ENCODE results near the gene NKAIN2. TPM values are rescaled to one million over a fixed set of nuclear protein-coding genes. Genes with fewer than 3 reads are reported as not detected.

The NKAIN2 gene
- total and polyA plus RNA-seq, 2 donors (not counting 3 experiments of a cell fraction or from before 2014, with no cell fraction given), result 0.03 TPM; not detected in 1

DNA sequence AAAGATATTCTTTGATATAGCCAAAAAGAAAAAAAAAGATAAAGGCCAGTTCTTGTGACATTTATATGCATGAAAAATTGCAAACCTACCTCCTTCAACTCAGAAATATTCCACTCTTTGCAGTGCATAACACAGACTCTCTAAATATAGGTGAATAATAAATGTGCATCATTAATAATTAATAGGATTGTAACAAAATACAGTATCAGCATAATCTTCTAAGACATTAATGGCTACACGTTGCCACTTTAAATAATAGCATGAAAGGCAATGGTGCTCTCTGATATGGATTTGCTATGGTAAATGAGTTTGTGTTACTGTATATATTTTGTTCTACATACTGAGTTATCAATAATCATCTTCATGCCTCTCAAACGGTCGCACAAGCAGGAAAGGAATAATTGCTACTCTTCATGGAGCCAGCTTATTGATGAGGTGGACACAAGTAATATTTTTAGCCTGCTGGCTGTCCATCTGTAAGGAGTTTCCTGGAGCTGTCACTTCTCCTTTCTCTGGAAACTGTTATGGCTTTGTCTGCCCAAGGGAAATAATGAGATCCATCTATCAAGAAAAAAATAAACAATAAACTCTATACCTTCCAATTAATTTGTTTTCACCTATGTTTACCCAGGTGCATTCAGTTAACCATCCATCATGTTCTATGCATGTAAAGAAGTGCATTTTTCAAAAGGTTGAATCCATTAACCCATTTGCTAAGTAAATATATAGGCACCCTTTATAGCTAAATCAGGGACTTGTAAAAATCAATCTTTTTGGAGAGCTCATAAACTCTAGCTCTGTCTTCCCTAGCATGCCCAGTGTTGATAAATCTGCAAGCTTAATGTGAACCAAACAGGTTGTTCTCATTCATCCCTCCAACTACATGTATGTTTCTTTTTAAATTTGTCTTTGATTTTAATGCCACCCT lies 253.0 kb downstream of the NKAIN2 start:
- intact Hi-C loops (cut with micrococcal nuclease) (no loop called here), dilution Hi-C loops (cut with MboI; ENCODE audit: extremely low pct_ligation_motif_present, low sequenced_read_pairs) (no loop called here)
- no peak overlapping the region for H3K4me3 ChIP-seq (replicated peaks in 1 of 3; ENCODE audit: insufficient read depth in 1 of 3, low read depth in 1 of 3, low read length in 3 of 3)
- FAIRE-seq (no peak), DNase-seq (ENCODE audit: low read depth, low spot score) (no peak)
- BruUV-seq (replicated peaks), result no TSS peak
- H3K9me3 ChIP-seq (replicated peaks; ENCODE audit: control insufficient read depth, insufficient read depth, low read length), result no peaks in the 10 kb centered on the region
- H3K9ac ChIP-seq (replicated peaks; ENCODE audit: extremely low read depth, insufficient read depth, low read length), result no peak overlapping the region
- no peaks in the 10 kb centered on the region for H4K20me1 ChIP-seq (replicated peaks; ENCODE audit: control insufficient read depth, extremely low read depth, insufficient read depth, low read length)
- no peaks in the 10 kb centered on the region for H3K27me3 ChIP-seq (ENCODE audit: control insufficient read depth in 2 of 2, insufficient read depth in 2 of 2, low read length in 2 of 2)
- no peaks in the 10 kb centered on the region for H3K36me3 ChIP-seq (ENCODE audit: control insufficient read depth in 2 of 2, extremely low read depth in 1 of 2, insufficient read depth in 2 of 2, low read length in 2 of 2)
- no peak overlapping the region for H3K27ac ChIP-seq (ENCODE audit: insufficient read depth, low read depth, low read length)
- H3K9me1 ChIP-seq (replicated peaks; ENCODE audit: control insufficient read depth, extremely low read depth, insufficient read depth, low read length), result no peaks in the 10 kb centered on the region
- CTCF ChIA-PET, result no interaction called here
- H3K79me2 ChIP-seq (ENCODE audit: control insufficient read depth, insufficient read depth, low read length), result no peaks in the 10 kb centered on the region
- peaks cover 11% of the 10 kb centered on the region for H3K4me1 ChIP-seq (ENCODE audit: control insufficient read depth, extremely low read depth, insufficient read depth, low read length)
- TF ChIP-seq EZH2 (IDR thresholded peaks at IDR 0.05; ENCODE audit: borderline replicate concordance, low read depth, low read length, severe bottlenecking) (no peak), POLR2AphosphoS5 (IDR thresholded peaks at IDR 0.05; ENCODE audit: insufficient read depth, low read depth, low read length) (no peak), JUN (IDR thresholded peaks at IDR 0.05; ENCODE audit: borderline replicate concordance, insufficient read depth, insufficient read length, low read depth) (no peak), POLR2A (IDR thresholded peaks at IDR 0.05; ENCODE audit: low read depth, low read length) (no peak), FOS (IDR thresholded peaks at IDR 0.05; ENCODE audit: borderline replicate concordance, insufficient read depth, low read length) (no peak), MYC (IDR thresholded peaks at IDR 0.05; ENCODE audit: low read depth, low read length) (no peak), GATA2 (IDR thresholded peaks at IDR 0.05; ENCODE audit: insufficient read depth, insufficient read length, low read depth, low read length) (no peak)
- TF ChIP-seq, protein P1, sequence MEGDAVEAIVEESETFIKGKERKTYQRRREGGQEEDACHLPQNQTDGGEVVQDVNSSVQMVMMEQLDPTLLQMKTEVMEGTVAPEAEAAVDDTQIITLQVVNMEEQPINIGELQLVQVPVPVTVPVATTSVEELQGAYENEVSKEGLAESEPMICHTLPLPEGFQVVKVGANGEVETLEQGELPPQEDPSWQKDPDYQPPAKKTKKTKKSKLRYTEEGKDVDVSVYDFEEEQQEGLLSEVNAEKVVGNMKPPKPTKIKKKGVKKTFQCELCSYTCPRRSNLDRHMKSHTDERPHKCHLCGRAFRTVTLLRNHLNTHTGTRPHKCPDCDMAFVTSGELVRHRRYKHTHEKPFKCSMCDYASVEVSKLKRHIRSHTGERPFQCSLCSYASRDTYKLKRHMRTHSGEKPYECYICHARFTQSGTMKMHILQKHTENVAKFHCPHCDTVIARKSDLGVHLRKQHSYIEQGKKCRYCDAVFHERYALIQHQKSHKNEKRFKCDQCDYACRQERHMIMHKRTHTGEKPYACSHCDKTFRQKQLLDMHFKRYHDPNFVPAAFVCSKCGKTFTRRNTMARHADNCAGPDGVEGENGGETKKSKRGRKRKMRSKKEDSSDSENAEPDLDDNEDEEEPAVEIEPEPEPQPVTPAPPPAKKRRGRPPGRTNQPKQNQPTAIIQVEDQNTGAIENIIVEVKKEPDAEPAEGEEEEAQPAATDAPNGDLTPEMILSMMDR (IDR thresholded peaks at IDR 0.05; ENCODE audit: extremely low read depth in 1 of 2, insufficient read depth in 1 of 2, low read depth in 1 of 2, low read length in 2 of 2), result no peak
- TF ChIP-seq, protein P2, sequence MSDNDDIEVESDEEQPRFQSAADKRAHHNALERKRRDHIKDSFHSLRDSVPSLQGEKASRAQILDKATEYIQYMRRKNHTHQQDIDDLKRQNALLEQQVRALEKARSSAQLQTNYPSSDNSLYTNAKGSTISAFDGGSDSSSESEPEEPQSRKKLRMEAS (IDR thresholded peaks at IDR 0.05; ENCODE audit: insufficient read depth, insufficient read length), result no peak
- H2AFZ ChIP-seq (ENCODE audit: low read depth, low read length), result no peak overlapping the region
- POLR2A ChIA-PET, result no interaction called here
- no peak overlapping the region for H3K4me2 ChIP-seq (ENCODE audit: insufficient read depth, low read length)
